B cell (primary cell): ENCODE results near the gene BRINP3. TPM values are rescaled to one million over a fixed set of nuclear protein-coding genes. Genes with fewer than 3 reads are reported as not detected.

Experiments
- ATAC-seq: fragments of 200-7000 bp; cut with Tn5 transposase; one replicate; pipeline ENCODE4 v1.10.0; 2021; ENCODE audit warnings: low read depth, mild to moderate bottlenecking, moderate number of reproducible peaks, moderate library complexity
- CTCF ChIA-PET: fragments of 350-600 bp; sonication (Branson Sonifier 250); formaldehyde crosslinking; loops from one replicate; lab custom pipeline; 2021; ENCODE audit warnings: antibody characterized with exemption, inconsistent platforms; lab: Charles Lee
- POLR2A ChIA-PET: fragments of 350-600 bp; sonication (Branson Sonifier 250); formaldehyde crosslinking; loops from one replicate; lab custom pipeline; 2021; ENCODE audit warnings: antibody characterized with exemption; lab: Charles Lee
- DNase-seq: peaks from one replicate; pipeline ENCODE4 v3.0.0; 2013
- H2AFZ ChIP-seq: 2 replicates; pipeline ENCODE4 v1.6.1; 2012; ENCODE audit warnings: mild to moderate bottlenecking, low read depth, low read length; ENCODE audit not compliant: insufficient read depth, poor library complexity, severe bottlenecking
- H3K27ac ChIP-seq, 2 donors: 1 replicate in 1 of 2; 2 replicates in 1 of 2; pipeline ENCODE4 v1.5.1; 2012 to 2013; ENCODE audit warnings: low read length in 2 of 2, mild to moderate bottlenecking in 2 of 2, moderate library complexity in 1 of 2
- H3K27me3 ChIP-seq, 4 experiments: fragments of 200-600 bp in 1 of 4; sonication (generic) in 1 of 4; replicated peaks in 1 of 4; 1 replicate in 2 of 4; 2 replicates in 2 of 4; pipeline versions ENCODE4 v1.6.1 to v1.7.0; 2013 to 2016; ENCODE audit warnings: low read length in 3 of 4, mild to moderate bottlenecking in 2 of 4, mixed read lengths in 1 of 4, moderate library complexity in 1 of 4; ENCODE audit not compliant: insufficient read depth in 4 of 4, control insufficient read depth in 3 of 4; ENCODE audit errors: control extremely low read depth in 1 of 4
- H3K36me3 ChIP-seq, 2 experiments: replicated peaks in 1 of 2; 1 replicate in 1 of 2; 2 replicates in 1 of 2; pipeline versions ENCODE4 v1.6.1 to v1.7.1; 2013; ENCODE audit warnings: low read length in 1 of 2; ENCODE audit not compliant: insufficient read depth in 2 of 2, control insufficient read depth in 1 of 2; ENCODE audit errors: control extremely low read depth in 1 of 2, extremely low read depth in 1 of 2
- H3K4me1 ChIP-seq, 2 donors: fragments of 200-600 bp in 1 of 2; sonication (generic) in 1 of 2; 1 replicate in 1 of 2; 2 replicates in 1 of 2; pipeline versions ENCODE4 v1.5.1 to v1.6.1; 2013 to 2017; ENCODE audit warnings: low read length in 2 of 2; ENCODE audit not compliant: control insufficient read depth in 2 of 2, insufficient read depth in 2 of 2
- H3K4me2 ChIP-seq: replicated peaks from 2 replicates; pipeline ENCODE3; 2012; ENCODE audit warnings: mild to moderate bottlenecking, low read depth, low read length; ENCODE audit not compliant: poor library complexity, severe bottlenecking
- H3K4me3 ChIP-seq, 5 experiments: fragments of 200-600 bp in 1 of 5; sonication (generic) in 1 of 5; 1 replicate in 3 of 5; 2 replicates in 2 of 5; pipeline versions ENCODE4 v1.5.1 to v1.7.0; 2011 to 2016; ENCODE audit warnings: low read length in 4 of 5, mild to moderate bottlenecking in 4 of 5, low read depth in 2 of 5, control low read depth in 1 of 5, moderate library complexity in 1 of 5; ENCODE audit not compliant: insufficient read depth in 1 of 5; ENCODE audit errors: control extremely low read depth in 1 of 5, extremely low read depth in 1 of 5
- H3K79me2 ChIP-seq: fragments of 200-600 bp; sonication (generic); one replicate; pipeline ENCODE4 v1.6.0; 2016; ENCODE audit warnings: low read length; ENCODE audit not compliant: control insufficient read depth, insufficient read depth
- H3K9ac ChIP-seq: fragments of 200-600 bp; sonication (generic); 2 replicates; pipeline ENCODE4 v1.6.1; 2017; ENCODE audit warnings: mild to moderate bottlenecking, low read length, moderate library complexity
- H3K9me3 ChIP-seq, 3 donors: one replicate each; pipeline versions ENCODE4 v1.6.1 to v1.7.1; 2013; ENCODE audit warnings: low read length in 2 of 3; ENCODE audit not compliant: control insufficient read depth in 2 of 3, insufficient read depth in 1 of 3; ENCODE audit errors: control extremely low read depth in 1 of 3
- H4K20me1 ChIP-seq: 2 replicates; pipeline ENCODE4 v1.6.0; 2012; ENCODE audit warnings: mild to moderate bottlenecking, low read length; ENCODE audit not compliant: insufficient read depth, control insufficient read depth, poor library complexity, severe bottlenecking
- H3K27ac Mint-ChIP-seq: one replicate; pipeline ENCODE4 v1.8.0; 2021; ENCODE audit warnings: mixed read lengths
- H3K27me3 Mint-ChIP-seq: one replicate; pipeline ENCODE4 v1.8.0; 2021; ENCODE audit warnings: mixed read lengths
- H3K4me1 Mint-ChIP-seq: one replicate; pipeline ENCODE4 v1.8.0; 2021; ENCODE audit warnings: mixed read lengths
- H3K4me3 Mint-ChIP-seq: one replicate; pipeline ENCODE4 v1.8.0; 2021; ENCODE audit warnings: mixed read lengths
- H3K9me3 Mint-ChIP-seq: one replicate; pipeline ENCODE4 v1.8.0; 2022; ENCODE audit warnings: mixed read lengths; ENCODE audit not compliant: insufficient read depth
- CTCF ChIP-seq: fragments of 200-600 bp; IDR thresholded peaks from one replicate; pipeline ENCODE4 v1.8.0; 2022; ENCODE audit warnings: antibody characterized with exemption, mild to moderate bottlenecking
- EZH2 ChIP-seq: IDR thresholded peaks from 2 replicates; pipeline ENCODE4 v1.6.1; 2012; ENCODE audit warnings: borderline replicate concordance, low read depth, mild to moderate bottlenecking, moderate library complexity, low read length; ENCODE audit not compliant: insufficient read depth, poor library complexity, severe bottlenecking
- WGBS: methylation state at CpG from one replicate; pipeline ENCODE4 v1.1.5; 2013; ENCODE audit warnings: missing lambda C conversion rate; ENCODE audit not compliant: insufficient coverage; 5-methylcytosine and 5-hydroxymethylcytosine counted together
- intact Hi-C: fragments of 100-400 bp; cut with micrococcal nuclease; formaldehyde crosslinking; loops from one replicate; pipeline ENCODE4 v1.10.0; 2022
- polyA plus RNA-seq: library from polyadenylated mRNA; depleted of rRNA; stranded (reverse); fragments of >200 nt; gene quantifications from 2 replicates; pipeline ENCODE4 v1.2.3, GENCODE V29; 2012
- total RNA-seq, 2 donors: library from RNA; stranded (reverse); fragments of 120-200 nt in 1 of 2; gene quantifications; 1 replicate in 1 of 2; 2 replicates in 1 of 2; pipeline versions ENCODE4 v1.2.3 to v1.2.4, GENCODE V29; 2013 to 2022

The BRINP3 gene
- total and polyA plus RNA-seq, 2 donors (not counting 1 experiment from before 2014, with no cell fraction given), result not detected

- Histone ChIP-seq H3K79me2 (no peaks in the 10 kb centered on the region), H3K9ac (no peak overlapping the region), H3K4me2 (no peak overlapping the region), H4K20me1 (no peaks in the 10 kb centered on the region), H3K27ac (no peak overlapping the region), H3K9me3 (no peaks in the 10 kb centered on the region), H3K36me3 (no peaks in the 10 kb centered on the region), H3K4me1 (no peaks in the 10 kb centered on the region), H3K27me3 (no peaks in the 10 kb centered on the region), H3K4me3 (no peak overlapping the region), H2AFZ (no peak overlapping the region)
- ATAC-seq (no peak), DNase-seq (no peak)
- no peaks in the 10 kb centered on the region for H3K4me1 Mint-ChIP-seq
- intact Hi-C loops, result no loop called here
- H3K9me3 Mint-ChIP-seq, result peaks cover 3% of the 10 kb centered on the region
- ChIA-PET POLR2A (no interaction called here), CTCF (no interaction called here)
- TF ChIP-seq CTCF (no peak), EZH2 (no peak)
- no peak overlapping the region for H3K4me3 Mint-ChIP-seq
- no peaks in the 10 kb centered on the region for H3K27me3 Mint-ChIP-seq
- H3K27ac Mint-ChIP-seq, result no peak overlapping the region
Observed at GRCh38 chr1:190303501-190303900, 174.2 kb downstream of the BRINP3 start.

GRCh38 chr1:190296453-190296852 is 181.2 kb downstream of the BRINP3 start:
- Mint-ChIP-seq H3K27ac (no peak overlapping the region), H3K27me3 (no peaks in the 10 kb centered on the region), H3K9me3 (peaks cover 3% of the 10 kb centered on the region), H3K4me1 (no peaks in the 10 kb centered on the region), H3K4me3 (no peak overlapping the region)
- H2AFZ ChIP-seq, result no peak overlapping the region
- H3K9me3 ChIP-seq, result no peaks in the 10 kb centered on the region
- H4K20me1 ChIP-seq, result no peaks in the 10 kb centered on the region
- TF ChIP-seq CTCF (no peak), EZH2 (no peak)
- H3K27me3 ChIP-seq, result no peaks in the 10 kb centered on the region
- ChIA-PET CTCF (no interaction called here), POLR2A (no interaction called here)
- DNase-seq, result no peak
- intact Hi-C loops, result no loop called here
- H3K4me1 ChIP-seq, result no peaks in the 10 kb centered on the region
- H3K36me3 ChIP-seq, result no peaks in the 10 kb centered on the region
- H3K4me3 ChIP-seq, result no peak overlapping the region
- H3K9ac ChIP-seq, result no peak overlapping the region
- no peaks in the 10 kb centered on the region for H3K79me2 ChIP-seq
- H3K27ac ChIP-seq, result no peak overlapping the region
- no peak overlapping the region for H3K4me2 ChIP-seq
- WGBS, result no CpG with 5 or more reads among the region's 2 CpGs
- ATAC-seq, result no peak
